Pancreas (tissue), 10 donors: ENCODE measurements around the gene TSPAN9. TPM values are rescaled to one million over a fixed set of nuclear protein-coding genes. Genes with fewer than 3 reads are reported as not detected.

Experiments
- ATAC-seq, 4 donors: fragments of 200-7000 bp; cut with Tn5 transposase; one replicate each; pipeline versions ENCODE4 v1.8.0 to v1.9.1; 2020; ENCODE audit warnings: mild to moderate bottlenecking in 4 of 4, moderate library complexity in 4 of 4
- DNase-seq, 6 donors: peaks; one replicate each; pipeline ENCODE4 v3.0.0-alpha.2; 2020
- FAIRE-seq: peaks from 2 replicates; lab custom pipeline; 2012; peaks lifted over from hg19 to GRCh38; lab: Jason Lieb, UNC
- H3K27ac ChIP-seq, 4 donors: fragments of 200-600 bp; sonication (generic); 1 replicate in 3 of 4; 2 replicates in 1 of 4; pipeline versions ENCODE4 v1.5.0 to v1.8.0; 2020
- H3K27me3 ChIP-seq, 4 donors: fragments of 200-600 bp; one replicate each; pipeline ENCODE4 v1.8.0; 2021
- H3K36me3 ChIP-seq, 3 donors: fragments of 200-600 bp; sonication (generic) in 1 of 3; one replicate each; pipeline versions ENCODE4 v1.5.0 to v1.8.0; 2020 to 2021
- H3K4me1 ChIP-seq, 3 donors: fragments of 200-600 bp; one replicate each; pipeline ENCODE4 v1.8.0; 2021
- H3K4me3 ChIP-seq, 4 donors: fragments of 200-600 bp; sonication (generic) in 2 of 4; one replicate each; pipeline versions ENCODE4 v1.5.0 to v1.8.0; 2020 to 2021
- H3K9me3 ChIP-seq, 4 donors: fragments of 200-600 bp; one replicate each; pipeline ENCODE4 v1.8.0; 2021
- WGBS, 2 donors: extraction: QIAGEN DNeasy Blood & Tissue Kit; methylation state at CpG; one replicate each; pipeline ENCODE4 v1.1.7; 2013; 5-methylcytosine and 5-hydroxymethylcytosine counted together
- intact Hi-C, 3 donors: fragments of 100-400 bp; cut with DNase I; formaldehyde crosslinking; loops; one replicate each; pipeline versions ENCODE4 v1.11.1 to v1.14.2; 2022
- polyA plus RNA-seq, 2 donors: library from polyadenylated mRNA; stranded (reverse); fragments of 200-250 nt; gene quantifications; one replicate each; pipeline ENCODE4 v1.2.3, GENCODE V29; 2013
- total RNA-seq, 6 donors: library from RNA; stranded (reverse); fragmentation: NEBNext Ultra II Directional in 4 of 6; extraction: Animal tissue kit (Norgen Biotek cat#: 25700) in 4 of 6; gene quantifications; one replicate each; pipeline versions ENCODE4 v1.2.1 to v1.2.4, GENCODE V29; 2021 to 2023
- TF ChIP-seq, protein P1 (sequence below), 4 donors: fragments of 200-600 bp; sonication (generic) in 3 of 4; IDR thresholded peaks; one replicate each; pipeline versions ENCODE4 v1.5.0 to v1.8.0; 2021; ENCODE audit warnings: antibody characterized with exemption in 4 of 4
- donor health status: healthy with polysubstance abuse.
- donor health status: DM: no; HTN: no; CAD: no; lungs with moderate emphysema.
- donor health status: DM: no; HTN: no; CAD: no.
- donor health status: control.
- donor health status: control.
- donor health status: Bipolar disorder and iron deficiency.
- donor health status: DM: yes; HTN: yes; CAD: no.
- donor health status: DM: no; HTN: no; CAD: no.
- donor health status: DM: no; HTN: no; CAD: no.
- donor health status: DM: yes; HTN: yes; CAD: no.

The TSPAN9 gene
- total and polyA plus RNA-seq, 8 donors, result 7.8 to 19.5 (median 13.0) TPM

GRCh38 chr12:3328571-3328970 lies 251.4 kb downstream of the TSPAN9 start:
- Histone ChIP-seq H3K27ac (no peak overlapping the region), H3K4me3 (no peak overlapping the region), H3K9me3 (no peaks in the 10 kb centered on the region), H3K36me3 (no peaks in the 10 kb centered on the region), H3K27me3 (no peaks in the 10 kb centered on the region), H3K4me1 (no peaks in the 10 kb centered on the region)
- 84 to 87% methylated on average over 14 of the region's 14 CpGs for WGBS, 2 donors
- TF ChIP-seq, protein P1, sequence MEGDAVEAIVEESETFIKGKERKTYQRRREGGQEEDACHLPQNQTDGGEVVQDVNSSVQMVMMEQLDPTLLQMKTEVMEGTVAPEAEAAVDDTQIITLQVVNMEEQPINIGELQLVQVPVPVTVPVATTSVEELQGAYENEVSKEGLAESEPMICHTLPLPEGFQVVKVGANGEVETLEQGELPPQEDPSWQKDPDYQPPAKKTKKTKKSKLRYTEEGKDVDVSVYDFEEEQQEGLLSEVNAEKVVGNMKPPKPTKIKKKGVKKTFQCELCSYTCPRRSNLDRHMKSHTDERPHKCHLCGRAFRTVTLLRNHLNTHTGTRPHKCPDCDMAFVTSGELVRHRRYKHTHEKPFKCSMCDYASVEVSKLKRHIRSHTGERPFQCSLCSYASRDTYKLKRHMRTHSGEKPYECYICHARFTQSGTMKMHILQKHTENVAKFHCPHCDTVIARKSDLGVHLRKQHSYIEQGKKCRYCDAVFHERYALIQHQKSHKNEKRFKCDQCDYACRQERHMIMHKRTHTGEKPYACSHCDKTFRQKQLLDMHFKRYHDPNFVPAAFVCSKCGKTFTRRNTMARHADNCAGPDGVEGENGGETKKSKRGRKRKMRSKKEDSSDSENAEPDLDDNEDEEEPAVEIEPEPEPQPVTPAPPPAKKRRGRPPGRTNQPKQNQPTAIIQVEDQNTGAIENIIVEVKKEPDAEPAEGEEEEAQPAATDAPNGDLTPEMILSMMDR (IDR thresholded peaks at IDR 0.05), result no peak
- no peak for ATAC-seq
- intact Hi-C loops, result no loop called here
- no peak for DNase-seq
- FAIRE-seq, result no peak

DNA sequence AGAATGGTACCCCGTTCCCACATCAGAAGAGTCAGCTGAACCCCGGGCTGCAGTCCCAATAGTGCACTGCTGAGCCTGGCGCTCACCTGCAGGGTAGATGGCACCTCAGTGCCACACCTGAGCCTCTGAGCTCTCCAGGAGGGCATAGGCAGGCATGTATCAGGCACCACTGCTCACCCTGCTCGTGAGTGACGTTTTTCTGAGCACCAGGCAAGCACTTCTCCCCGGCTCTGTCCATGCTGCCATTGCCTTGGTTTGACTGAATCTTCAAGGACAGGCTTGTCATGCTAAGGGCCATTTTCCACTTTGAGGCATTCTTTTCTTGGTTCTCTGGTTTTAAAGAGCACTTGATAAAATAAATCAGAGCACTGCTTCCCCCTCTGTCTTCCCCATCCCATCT lies 252.2 kb downstream of the TSPAN9 start:
- 78 to 79% methylated on average over 6 of the region's 6 CpGs for WGBS, 2 donors
- DNase-seq, result no peak
- no peak overlapping the region for H3K4me3 ChIP-seq
- ATAC-seq, result no peak
- no peaks in the 10 kb centered on the region for H3K4me1 ChIP-seq
- intact Hi-C loops, result no loop called here
- TF ChIP-seq, protein P1 (IDR thresholded peaks at IDR 0.05), result no peak
- H3K27me3 ChIP-seq, result no peaks in the 10 kb centered on the region
- H3K9me3 ChIP-seq, result no peaks in the 10 kb centered on the region
- no peak overlapping the region for H3K27ac ChIP-seq
- FAIRE-seq, result no peak
- H3K36me3 ChIP-seq, result no peaks in the 10 kb centered on the region

GRCh38 chr12:3330976-3331510 lies 253.9 kb downstream of the TSPAN9 start:
- ATAC-seq (no peak), FAIRE-seq (no peak), DNase-seq (no peak)
- intact Hi-C loops, result no loop called here
- Histone ChIP-seq H3K27ac (no peak overlapping the region), H3K4me1 (no peaks in the 10 kb centered on the region), H3K36me3 (no peaks in the 10 kb centered on the region), H3K27me3 (no peaks in the 10 kb centered on the region), H3K4me3 (no peak overlapping the region), H3K9me3 (no peaks in the 10 kb centered on the region)
- TF ChIP-seq, protein P1 (IDR thresholded peaks at IDR 0.05), result no peak
- 90 to 93% methylated on average over 7 of the region's 7 CpGs for WGBS, 2 donors

DNA sequence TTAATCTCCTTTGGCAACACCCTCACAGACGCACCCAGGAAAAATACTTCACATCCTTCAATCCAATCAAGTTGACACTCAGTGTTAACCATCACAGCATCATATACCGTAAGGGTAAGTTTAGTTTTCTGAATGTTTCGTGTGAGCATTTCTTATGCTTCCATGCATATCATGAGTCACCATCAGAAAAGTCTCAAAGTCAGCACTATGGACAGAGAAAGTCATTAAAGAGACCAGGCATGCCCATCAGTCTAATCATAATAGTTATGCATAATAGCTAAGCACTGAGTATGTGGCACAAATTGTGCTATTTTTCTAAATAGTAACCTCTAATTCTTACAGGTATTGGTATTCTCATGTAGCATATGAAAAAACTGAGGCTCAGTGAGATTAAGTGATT lies 255.0 kb downstream of the TSPAN9 start:
- DNase-seq, result no peak
- Histone ChIP-seq H3K4me3 (no peak overlapping the region), H3K9me3 (no peaks in the 10 kb centered on the region), H3K4me1 (no peaks in the 10 kb centered on the region), H3K27ac (no peak overlapping the region), H3K27me3 (no peaks in the 10 kb centered on the region), H3K36me3 (no peaks in the 10 kb centered on the region)
- WGBS, 2 donors, result 90 to 98% methylated on average over 3 of the region's 3 CpGs
- ATAC-seq, result no peak
- no peak for FAIRE-seq
- TF ChIP-seq, protein P1 (IDR thresholded peaks at IDR 0.05), result no peak
- intact Hi-C loops, result no loop called here

DNA sequence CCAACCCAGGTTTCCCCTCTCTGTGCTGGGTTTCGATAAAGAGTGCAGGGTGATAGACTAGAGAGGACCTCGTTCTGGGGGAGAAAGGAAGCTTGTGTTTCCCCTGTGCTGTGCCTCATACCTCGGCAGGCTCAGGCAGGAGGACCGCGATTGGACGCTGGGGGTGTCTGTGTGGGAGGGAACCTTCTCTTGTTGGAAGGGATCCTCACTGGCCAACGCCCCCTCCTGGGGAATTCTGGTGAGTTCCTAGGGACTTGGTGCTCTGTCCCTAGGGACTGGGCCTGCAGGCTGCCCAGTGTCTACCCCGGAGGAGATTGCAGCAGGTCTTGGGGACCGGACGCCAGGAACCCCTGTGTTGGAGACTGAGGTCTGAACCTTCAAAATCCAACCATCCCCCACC lies 256.4 kb downstream of the TSPAN9 start:
- H3K9me3 ChIP-seq, result no peaks in the 10 kb centered on the region
- ATAC-seq (no peak), FAIRE-seq (no peak), DNase-seq (no peak)
- H3K4me3 ChIP-seq, result no peak overlapping the region
- intact Hi-C loops, result no loop called here
- H3K4me1 ChIP-seq, result no peaks in the 10 kb centered on the region
- no peak overlapping the region for H3K27ac ChIP-seq
- WGBS, 2 donors, result 71 to 81% methylated on average over 10 of the region's 10 CpGs
- no peaks in the 10 kb centered on the region for H3K36me3 ChIP-seq
- TF ChIP-seq, protein P1 (IDR thresholded peaks at IDR 0.05), result no peak
- no peaks in the 10 kb centered on the region for H3K27me3 ChIP-seq
